ENCODE data around the gene COL8A1. TPM values are rescaled to one million over a fixed set of nuclear protein-coding genes. Genes with fewer than 3 reads are reported as not detected.

Gene COL8A1
- total RNA-seq, 1 donor: 324 TPM

DNA sequence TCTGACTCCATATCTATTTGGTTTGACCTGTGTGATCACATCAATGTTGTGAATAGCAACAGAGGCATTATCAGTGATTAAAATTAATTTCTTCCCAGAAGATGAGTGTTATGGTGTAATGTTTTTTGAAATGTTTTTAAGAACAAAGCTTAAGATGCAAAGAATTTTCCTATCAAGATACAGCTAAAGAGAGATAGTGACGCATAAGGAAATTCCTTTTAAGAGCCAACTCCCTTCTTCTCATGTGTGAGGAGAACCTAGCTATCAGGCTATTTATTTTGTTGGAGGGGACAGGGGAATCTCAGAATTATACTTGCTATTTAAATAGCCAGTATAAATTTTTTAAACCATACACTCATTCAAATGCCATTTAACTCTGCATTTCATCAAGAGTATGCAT is 71.3 kb downstream of the COL8A1 start:
- no peak overlapping the region for H3K4me3 ChIP-seq (ENCODE audit: low read depth, low read length)
- TF ChIP-seq, protein P1, sequence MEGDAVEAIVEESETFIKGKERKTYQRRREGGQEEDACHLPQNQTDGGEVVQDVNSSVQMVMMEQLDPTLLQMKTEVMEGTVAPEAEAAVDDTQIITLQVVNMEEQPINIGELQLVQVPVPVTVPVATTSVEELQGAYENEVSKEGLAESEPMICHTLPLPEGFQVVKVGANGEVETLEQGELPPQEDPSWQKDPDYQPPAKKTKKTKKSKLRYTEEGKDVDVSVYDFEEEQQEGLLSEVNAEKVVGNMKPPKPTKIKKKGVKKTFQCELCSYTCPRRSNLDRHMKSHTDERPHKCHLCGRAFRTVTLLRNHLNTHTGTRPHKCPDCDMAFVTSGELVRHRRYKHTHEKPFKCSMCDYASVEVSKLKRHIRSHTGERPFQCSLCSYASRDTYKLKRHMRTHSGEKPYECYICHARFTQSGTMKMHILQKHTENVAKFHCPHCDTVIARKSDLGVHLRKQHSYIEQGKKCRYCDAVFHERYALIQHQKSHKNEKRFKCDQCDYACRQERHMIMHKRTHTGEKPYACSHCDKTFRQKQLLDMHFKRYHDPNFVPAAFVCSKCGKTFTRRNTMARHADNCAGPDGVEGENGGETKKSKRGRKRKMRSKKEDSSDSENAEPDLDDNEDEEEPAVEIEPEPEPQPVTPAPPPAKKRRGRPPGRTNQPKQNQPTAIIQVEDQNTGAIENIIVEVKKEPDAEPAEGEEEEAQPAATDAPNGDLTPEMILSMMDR (IDR thresholded peaks at IDR 0.05; ENCODE audit: insufficient read depth, low read depth, low read length): no peak
- DNase-seq (ENCODE audit: low read depth): no peak

DNA sequence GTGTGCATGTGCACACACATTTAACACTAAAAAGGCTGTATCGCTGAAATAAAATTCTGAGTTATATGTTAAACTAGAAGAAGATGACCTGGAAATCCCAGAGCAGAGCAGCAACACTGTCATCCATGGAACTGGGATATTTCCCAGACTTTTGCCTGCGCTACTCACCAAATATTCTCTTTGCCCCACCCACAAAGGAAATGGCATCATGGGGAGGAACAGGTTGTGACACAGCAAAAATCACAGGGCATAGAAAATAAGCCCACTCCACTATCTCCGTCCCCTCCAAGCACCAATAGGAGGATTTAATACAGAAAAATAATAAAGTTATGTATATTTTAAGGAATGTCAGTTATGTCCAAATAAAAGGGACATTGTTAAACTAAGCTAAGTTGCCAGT is 71.7 kb downstream of the COL8A1 start:
- no peak for DNase-seq (ENCODE audit: low read depth)
- TF ChIP-seq, protein P1 (IDR thresholded peaks at IDR 0.05; ENCODE audit: insufficient read depth, low read depth, low read length): no peak
- H3K4me3 ChIP-seq (ENCODE audit: low read depth, low read length): no peak overlapping the region

DNA sequence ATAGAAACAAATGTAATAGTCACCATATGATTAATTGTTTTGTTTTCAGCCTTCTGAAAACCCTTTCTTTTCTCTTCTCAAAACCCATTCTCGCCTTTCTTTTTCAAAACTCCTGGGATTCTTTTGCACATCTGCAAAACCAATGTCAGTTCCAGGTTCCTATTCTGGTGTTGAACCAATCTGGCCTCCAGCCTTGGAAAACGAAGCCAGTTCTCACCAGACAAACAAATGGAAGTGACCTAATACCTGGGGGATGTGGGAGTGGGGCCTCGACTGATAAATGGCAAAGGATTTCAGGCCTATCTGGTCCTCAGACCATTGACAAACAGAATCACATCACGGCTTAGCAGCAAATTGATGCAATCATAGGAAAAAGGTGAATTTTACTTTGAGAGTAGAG is 73.0 kb downstream of the COL8A1 start:
- no peak for DNase-seq (ENCODE audit: low read depth)
- H3K4me3 ChIP-seq (ENCODE audit: low read depth, low read length): no peak overlapping the region
- TF ChIP-seq, protein P1 (IDR thresholded peaks at IDR 0.05; ENCODE audit: insufficient read depth, low read depth, low read length): no peak

DNA sequence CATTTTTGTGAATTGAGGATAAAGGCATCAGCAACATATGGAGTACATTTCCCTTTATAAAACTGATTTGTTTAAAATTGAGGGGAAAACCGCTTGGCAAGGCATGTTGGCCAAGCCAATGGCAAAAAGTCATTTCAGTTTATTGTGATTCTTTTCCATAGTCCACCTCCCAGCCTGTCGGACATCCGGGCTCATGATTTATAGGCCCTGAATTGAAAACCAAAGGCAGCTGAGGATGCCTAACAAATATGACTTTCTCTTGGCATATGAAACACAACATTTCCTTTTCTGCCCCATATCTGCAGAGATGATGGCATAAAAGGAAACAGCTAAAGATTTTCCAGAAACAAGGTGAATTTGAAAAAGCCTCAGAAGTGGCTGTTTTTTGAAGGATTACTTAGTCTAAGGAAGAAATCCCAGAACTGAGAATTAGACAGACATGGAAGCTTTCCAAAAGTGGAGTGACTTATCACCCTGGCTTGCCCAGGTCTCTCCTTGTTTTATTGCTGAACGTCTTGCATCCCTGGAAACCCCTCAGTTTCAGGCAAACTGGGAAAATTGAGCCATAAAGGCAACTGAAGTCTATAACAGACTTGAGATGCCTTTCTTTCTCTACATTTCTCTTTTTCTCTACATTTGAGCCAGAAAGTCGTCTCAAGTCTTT is 74.0 kb downstream of the COL8A1 start:
- TF ChIP-seq, protein P1 (IDR thresholded peaks at IDR 0.05; ENCODE audit: insufficient read depth, low read depth, low read length): no peak
- H3K4me3 ChIP-seq (ENCODE audit: low read depth, low read length): no peak overlapping the region
- no peak for DNase-seq (ENCODE audit: low read depth)

DNA sequence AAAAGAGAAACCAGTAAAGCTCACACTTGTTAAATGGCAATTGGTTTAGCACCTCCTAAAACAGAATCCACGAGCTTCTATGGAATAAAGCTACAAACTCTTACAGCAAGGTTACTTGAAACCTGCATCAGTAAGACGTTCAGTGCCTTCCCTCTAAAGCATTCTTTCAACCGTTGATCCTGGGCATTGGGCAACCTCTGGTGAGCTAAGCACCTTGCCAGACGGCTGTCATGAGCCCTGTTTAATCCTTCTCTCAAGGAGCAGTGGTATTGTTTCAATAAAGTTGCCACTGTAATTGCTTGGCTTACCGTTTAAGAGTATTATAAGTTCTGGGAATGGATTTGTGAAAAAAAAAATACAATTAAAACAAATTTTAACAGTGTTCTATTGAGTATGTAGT is 75.0 kb downstream of the COL8A1 start:
- TF ChIP-seq, protein P1 (IDR thresholded peaks at IDR 0.05; ENCODE audit: insufficient read depth, low read depth, low read length): no peak
- no peak overlapping the region for H3K4me3 ChIP-seq (ENCODE audit: low read depth, low read length)
- peak; percentile 39 for DNase-seq (ENCODE audit: low read depth)

DNA sequence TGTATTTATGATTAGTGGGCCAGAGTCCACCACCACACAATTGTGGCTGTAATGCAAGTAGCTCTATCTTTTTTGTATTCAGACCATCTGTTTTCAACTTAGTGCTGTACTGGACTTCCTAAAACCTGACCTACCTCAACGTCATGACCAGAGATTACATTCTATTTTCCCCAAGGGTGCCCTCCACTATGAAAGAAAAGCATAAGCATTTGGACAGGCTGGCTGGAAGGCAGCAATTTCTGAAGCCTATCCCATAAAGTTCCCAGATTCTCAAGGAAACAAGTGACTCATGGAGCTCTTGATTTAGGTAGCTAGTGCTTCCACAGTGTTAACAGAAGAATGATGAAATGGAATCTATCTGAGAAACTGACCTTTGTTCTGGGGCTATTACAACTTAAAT is 75.8 kb downstream of the COL8A1 start:
- DNase-seq (ENCODE audit: low read depth): peak; percentile 80
- TF ChIP-seq, protein P1 (IDR thresholded peaks at IDR 0.05; ENCODE audit: insufficient read depth, low read depth, low read length): no peak
- no peak overlapping the region for H3K4me3 ChIP-seq (ENCODE audit: low read depth, low read length)

DNA sequence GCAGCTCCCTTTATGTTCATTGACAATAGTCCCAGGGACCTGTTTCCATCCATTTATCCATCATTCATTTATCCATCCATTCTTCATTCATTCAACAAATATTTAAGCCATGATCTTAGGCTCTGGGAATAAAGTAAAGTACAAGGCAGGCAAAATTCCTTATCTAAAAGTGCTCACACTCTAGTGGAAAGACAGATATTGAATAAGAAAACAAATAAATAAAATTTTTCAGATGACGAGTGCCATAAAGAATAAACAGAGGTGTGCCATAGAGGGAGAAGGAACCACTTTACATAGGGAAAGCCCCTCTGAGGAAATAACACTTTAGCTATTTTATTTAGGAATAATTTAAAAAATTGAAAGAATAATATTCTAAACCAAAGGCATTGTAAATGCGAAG is 76.2 kb downstream of the COL8A1 start:
- no peak for DNase-seq (ENCODE audit: low read depth)
- TF ChIP-seq, protein P1 (IDR thresholded peaks at IDR 0.05; ENCODE audit: insufficient read depth, low read depth, low read length): no peak
- H3K4me3 ChIP-seq (ENCODE audit: low read depth, low read length): no peak overlapping the region
